GM03348 (cell line): ENCODE data around the gene TMEM63A.
"Not testable (repeated sequence)": the region's sequence is repeated elsewhere in the genome, so short reads cannot be mapped to it uniquely, and the experiment has no call there.

Experiments
- DNase-seq: peaks from one replicate; pipeline ENCODE4 v3.0.0; 2012; ENCODE audit warnings: low spot score

TMEM63A gene

GRCh38 chr1:225845097-225845496, 37.1 kb downstream of the TMEM63A start:
- no peak for DNase-seq

- no peak for DNase-seq
Measured at GRCh38 chr1:225844236-225845061, 37.7 kb downstream of the TMEM63A start.

DNA sequence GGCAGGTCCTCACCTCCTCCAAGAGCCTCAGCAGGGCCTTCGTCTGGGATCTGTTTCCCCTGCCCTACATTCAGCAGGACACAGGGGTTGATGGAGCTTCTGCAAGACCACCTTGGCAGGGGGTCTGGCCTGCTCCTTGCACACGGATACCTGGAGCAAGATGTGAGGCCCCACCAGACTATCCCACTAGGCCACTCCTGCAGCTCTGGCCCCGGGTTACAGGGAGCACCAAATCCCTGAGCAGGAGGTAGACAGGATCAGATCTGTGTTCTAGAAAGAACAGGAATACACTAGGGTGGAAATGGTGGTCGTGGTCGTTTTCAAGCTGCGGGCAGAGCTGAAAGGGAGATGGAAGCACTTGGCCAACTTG, 38.8 kb downstream of the TMEM63A start:
- no peak for DNase-seq

DNA sequence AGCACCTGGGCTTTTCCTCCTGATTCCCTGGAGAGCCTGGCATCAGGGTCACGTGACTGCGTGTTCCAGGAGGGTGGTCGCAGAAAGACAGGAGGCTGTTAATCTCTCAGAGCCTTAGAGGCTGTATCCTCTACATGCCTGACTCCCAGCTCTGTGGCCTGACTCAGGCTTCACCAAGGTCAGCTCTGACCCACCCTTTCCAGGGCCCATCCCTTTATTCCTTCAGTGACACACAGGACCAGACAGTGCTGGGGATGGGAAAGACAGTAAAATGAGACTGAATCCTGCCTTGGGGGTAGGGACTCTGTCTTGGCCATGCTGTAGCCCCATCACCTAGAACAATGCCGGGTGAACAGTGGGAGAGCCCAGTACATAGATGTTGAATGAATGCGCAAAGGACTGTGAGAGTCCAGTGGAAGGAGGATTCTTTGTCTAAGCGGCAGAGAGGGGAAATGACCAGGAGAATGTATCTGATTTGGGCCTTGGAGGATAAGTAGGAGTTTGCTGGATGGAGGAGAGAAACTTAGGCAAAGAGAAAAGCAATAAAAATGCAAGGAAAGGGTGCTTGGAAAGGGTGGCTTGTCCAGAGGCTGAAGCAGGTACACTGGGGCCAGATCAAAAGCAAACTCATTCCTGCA, 39.3 kb downstream of the TMEM63A start:
- DNase-seq = no peak

- DNase-seq = no peak
Measured at GRCh38 chr1:225842074-225842473, 40.1 kb downstream of the TMEM63A start.

GRCh38 chr1:225840713-225841112, 41.5 kb downstream of the TMEM63A start:
- no peak for DNase-seq

DNA sequence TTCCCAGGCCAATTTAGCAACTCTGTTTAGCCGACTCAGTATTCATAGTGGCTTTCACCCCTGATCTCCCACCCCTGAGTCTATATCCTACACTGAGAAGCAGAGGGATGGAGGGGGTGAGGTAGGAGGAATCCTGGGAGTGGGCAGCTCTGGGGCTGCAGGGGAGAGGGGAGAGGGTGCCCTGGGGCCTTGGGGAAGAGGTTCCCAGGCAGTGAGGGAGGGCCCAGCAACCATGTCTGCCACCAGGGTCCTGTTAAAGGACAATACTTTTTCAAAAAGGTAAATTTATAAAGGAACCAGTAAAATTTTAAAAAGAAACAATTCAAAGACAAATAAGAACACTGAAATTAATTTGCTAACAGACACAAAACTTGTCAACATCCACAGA, 42.0 kb downstream of the TMEM63A start:
- no peak for DNase-seq

DNA sequence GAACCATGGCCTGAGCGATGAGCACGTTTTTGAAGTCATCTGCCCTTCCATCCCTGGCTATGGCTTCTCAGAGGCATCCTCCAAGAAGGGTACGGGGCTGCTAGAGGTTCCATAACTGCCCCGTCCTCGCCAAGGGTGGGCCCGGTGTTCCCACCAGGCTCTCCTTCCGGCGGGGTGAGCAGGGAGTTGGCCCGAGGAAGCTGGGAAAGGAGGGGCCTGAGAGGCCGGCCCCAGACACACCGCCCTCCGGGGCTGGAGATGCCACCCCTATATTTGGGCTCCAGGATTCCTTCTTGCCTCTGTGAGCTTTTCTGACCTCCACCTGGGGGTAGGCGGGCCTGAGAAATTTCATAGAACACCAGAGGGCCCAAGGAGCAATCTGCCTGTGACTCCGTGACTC, 43.4 kb downstream of the TMEM63A start:
- DNase-seq = no peak

DNA sequence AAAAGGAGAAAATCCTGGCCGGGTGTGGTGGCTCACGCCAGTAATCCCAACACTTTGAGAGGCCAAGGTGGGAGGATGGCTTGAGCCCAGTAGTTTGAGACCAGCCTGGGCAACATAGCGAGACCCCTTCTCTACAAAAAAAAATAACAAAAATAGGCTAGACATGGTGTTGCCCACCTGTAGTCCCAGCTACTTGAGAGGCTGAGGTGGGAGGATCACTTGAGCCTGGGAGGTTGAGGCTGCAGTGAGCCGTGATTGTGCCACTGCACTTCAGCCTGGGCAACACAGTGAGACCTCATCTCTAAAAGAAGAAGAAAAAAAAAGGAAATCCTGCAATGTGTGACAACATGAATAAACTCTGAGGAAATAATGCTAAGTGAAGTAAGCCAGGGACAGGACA, 45.9 kb downstream of the TMEM63A start:
- not testable (repeated sequence) for DNase-seq

GRCh38 chr1:225835856-225836255, 46.3 kb downstream of the TMEM63A start:
- DNase-seq = peak; percentile 60

DNA sequence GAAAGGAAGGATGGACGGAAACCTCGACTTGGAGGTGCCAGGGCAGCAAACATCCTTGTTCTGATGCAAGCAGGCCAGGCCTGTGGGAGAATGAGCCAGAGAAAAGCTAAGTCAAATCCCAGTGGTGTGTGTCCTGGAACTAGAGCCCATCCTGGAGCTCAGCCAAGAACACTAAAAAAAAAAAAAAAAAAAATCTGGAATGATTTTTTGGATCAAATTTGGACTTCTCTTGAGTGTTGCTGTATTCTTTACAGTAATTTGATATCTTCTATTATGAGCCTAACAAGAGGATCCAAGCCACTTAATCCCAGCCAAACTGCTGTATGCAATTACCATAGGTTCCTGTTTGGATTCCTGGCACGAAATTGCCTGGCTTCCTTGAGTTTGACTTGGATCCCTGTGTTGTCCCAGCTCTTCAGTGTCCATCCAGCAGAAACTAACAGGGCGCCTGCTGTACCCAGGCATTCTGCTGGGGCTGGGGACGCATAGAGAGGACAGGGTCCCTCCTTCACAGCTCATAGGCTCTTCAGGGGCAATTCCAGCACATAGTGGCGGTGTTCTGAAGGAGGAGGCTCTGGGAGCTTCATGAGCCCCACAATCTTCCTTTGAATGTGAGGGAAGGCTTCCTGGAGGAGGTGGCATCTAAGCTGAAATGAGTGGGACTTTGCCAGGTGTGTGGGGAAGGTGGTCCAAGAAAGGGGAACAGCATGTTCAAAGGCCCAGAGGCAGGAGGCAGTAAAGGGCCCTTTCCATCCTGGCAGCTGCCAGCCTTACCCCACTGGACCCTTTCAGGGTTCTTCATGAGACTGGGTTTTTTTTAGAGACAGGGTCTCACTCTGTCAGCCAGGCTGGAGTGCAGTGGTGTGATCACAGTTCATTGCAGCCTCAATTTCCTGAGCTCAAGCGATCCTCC, 47.5 kb downstream of the TMEM63A start:
- peak; percentile 89 for DNase-seq

- DNase-seq = no peak
Measured at GRCh38 chr1:225830841-225831240, 51.3 kb downstream of the TMEM63A start.

- no peak for DNase-seq
Measured at GRCh38 chr1:225828706-225829345, 53.4 kb downstream of the TMEM63A start.

- no peak for DNase-seq
Measured at GRCh38 chr1:225827076-225827475, 55.1 kb downstream of the TMEM63A start.

GRCh38 chr1:225825607-225826007, 56.6 kb downstream of the TMEM63A start:
- no peak for DNase-seq

DNA sequence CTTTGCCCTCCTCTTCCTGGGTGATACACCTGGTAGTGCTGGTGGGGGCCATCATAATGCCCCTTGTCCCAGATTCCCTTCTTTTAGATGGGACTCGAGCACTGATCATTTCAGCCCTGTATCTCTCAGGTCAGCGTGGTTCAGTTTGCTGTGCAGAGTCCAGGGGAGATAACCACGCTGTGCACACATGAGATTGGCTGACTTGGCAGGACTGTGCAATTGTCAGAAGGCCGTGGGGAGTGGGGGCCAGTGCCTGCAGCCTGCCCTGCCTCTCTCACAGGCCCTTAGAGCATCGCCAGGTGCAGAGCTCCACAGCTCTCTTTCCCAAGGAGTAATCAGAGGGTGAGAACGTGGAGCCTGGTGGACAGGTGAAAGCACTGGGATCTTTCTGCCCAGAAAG, 57.1 kb downstream of the TMEM63A start:
- no peak for DNase-seq

DNA sequence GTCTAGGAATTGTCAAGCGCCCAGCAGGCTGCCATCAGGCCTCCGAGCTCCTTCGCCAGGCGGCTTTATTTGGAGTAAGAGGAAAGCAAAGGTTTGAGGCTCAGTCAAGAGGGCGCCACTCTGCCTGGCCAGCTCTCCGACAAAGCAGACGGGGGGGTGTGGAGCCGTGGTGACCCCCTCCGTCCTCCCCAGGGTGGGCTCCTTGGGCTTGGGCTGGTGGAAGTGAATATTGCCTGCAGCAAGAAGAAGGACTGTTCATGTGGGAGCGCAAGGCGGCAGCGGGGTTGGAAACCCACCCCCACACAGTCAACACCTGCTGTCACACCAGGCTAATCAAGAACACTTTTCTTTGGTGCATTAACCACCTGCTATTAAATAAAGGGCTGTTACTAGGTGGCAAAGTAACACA, 57.6 kb downstream of the TMEM63A start:
- DNase-seq = no peak

GRCh38 chr1:225823811-225824261, 58.3 kb downstream of the TMEM63A start:
- DNase-seq = no peak

DNA sequence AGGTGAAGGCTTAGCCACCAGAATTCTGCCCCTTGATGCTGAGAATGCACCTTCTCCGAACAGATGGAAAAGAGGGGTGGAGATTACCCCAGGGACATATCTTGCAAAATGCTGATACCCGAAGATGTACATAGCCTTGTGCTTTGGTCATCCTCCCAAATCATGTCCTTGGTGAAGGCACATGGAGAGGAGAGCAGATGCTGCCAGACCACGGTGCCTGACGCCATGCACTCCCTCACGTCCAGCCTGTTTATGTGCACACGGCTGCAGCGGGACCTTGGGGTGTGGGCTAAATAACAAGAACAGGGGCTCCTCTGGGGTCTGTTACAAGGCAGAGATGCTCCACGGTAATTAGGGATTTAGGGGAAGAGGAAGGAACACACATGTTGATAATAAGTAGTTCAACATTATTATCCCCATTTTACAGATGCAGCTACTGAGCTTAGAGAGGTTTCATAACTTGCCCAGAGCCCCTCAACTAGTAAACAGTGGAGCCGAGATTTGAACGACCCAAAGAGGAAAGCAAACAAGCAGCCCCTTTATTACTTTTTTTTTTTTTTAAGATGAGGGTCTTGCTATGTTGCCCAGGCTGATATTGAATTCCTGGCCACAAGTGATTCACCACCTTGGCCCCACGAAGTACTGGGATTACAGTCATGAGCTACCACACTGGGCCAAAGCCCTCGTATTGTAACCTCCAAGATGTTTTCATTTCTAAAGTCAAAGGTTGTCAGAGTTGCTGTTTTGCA, 59.4 kb downstream of the TMEM63A start:
- DNase-seq = no peak

DNA sequence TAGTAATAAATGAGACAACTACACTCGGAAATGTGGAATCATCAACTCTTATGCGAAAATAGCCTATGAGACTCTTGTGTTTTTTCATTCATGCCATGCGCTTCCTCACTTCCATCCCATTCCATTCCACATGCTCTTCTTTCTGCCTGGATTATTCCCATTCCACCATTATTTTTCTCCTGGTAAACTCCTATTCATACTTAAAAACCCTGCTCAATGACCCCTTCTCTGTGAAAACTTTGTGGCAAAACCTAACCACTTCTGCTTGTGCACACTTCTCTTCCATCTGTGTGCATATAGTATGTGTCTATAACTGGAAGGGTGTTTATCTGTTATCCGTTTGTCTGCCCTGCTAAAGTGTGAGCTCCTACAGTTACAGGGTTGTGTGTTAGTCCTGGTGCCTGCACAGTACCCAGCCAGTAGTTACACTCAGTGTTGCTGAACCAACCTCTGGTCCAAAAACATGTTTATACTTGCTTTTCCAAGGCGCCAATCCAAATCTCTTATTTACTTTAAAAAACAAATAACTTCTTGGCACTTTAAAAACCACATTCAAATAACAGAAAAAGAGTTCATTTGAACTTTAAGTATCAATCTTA, 61.6 kb downstream of the TMEM63A start:
- DNase-seq = no peak
